Mucosa of descending colon (tissue), 3 donors: ENCODE measurements around the gene CWC27. TPM values are rescaled to one million over a fixed set of nuclear protein-coding genes. Genes with fewer than 3 reads are reported as not detected.

Experiments
- ATAC-seq: fragments of 200-7000 bp; cut with Tn5 transposase; one replicate; pipeline ENCODE4 v1.9.1; 2020; ENCODE audit warnings: mild to moderate bottlenecking, moderate library complexity
- DNase-seq, 3 donors: peaks; one replicate each; pipeline ENCODE4 v3.0.0-alpha.2; 2020
- H3K36me3 ChIP-seq: fragments of 200-600 bp; one replicate; pipeline ENCODE4 v1.8.0; 2021; ENCODE audit warnings: low read depth, mild to moderate bottlenecking
- H3K4me1 ChIP-seq: fragments of 200-600 bp; one replicate; pipeline ENCODE4 v1.8.0; 2021; ENCODE audit warnings: low read depth, mild to moderate bottlenecking
- H3K4me3 ChIP-seq: fragments of 200-600 bp; one replicate; pipeline ENCODE4 v1.8.0; 2021; ENCODE audit warnings: mild to moderate bottlenecking
- H3K9me3 ChIP-seq: fragments of 200-600 bp; one replicate; pipeline ENCODE4 v1.8.0; 2021; ENCODE audit warnings: mild to moderate bottlenecking
- CTCF ChIP-seq: fragments of 200-600 bp; IDR thresholded peaks from one replicate; pipeline ENCODE4 v1.8.0; 2022; ENCODE audit warnings: antibody characterized with exemption, mild to moderate bottlenecking
- intact Hi-C, 2 donors: fragments of 100-400 bp; cut with DNase I in 1 of 2; cut with micrococcal nuclease in 1 of 2; formaldehyde crosslinking; loops; one replicate each; pipeline versions ENCODE4 v1.11.0 to v1.11.1; 2022; cut with DNase I, micrococcal nuclease
- total RNA-seq, 3 donors: library from RNA; stranded (reverse); fragmentation: NEBNext Ultra II Directional in 2 of 3; extraction: Animal tissue kit (Norgen Biotek cat#: 25700) in 2 of 3; gene quantifications; one replicate each; pipeline versions ENCODE4 v1.2.1 to v1.2.4, GENCODE V29; 2021 to 2023
- donor health status: DM: no; HTN: no; CAD: no; lungs with moderate emphysema.
- donor health status: DM: no; HTN: no; CAD: no.
- donor health status: DM: no; HTN: yes; CAD: no.

Gene CWC27
- total RNA-seq, 3 donors from 2014 or later: 15.1 to 21.7 (median 15.2) TPM

- intact Hi-C loops: no loop called here
- H3K4me3 ChIP-seq: no peak overlapping the region
- ATAC-seq (no peak), DNase-seq (no peak)
- H3K9me3 ChIP-seq: no peaks in the 10 kb centered on the region
- H3K36me3 ChIP-seq: no peaks in the 10 kb centered on the region
- no peaks in the 10 kb centered on the region for H3K4me1 ChIP-seq
- no peak for TF ChIP-seq CTCF
Observed at GRCh38 chr5:64839936-64840335, 71.2 kb downstream of the CWC27 start.

GRCh38 chr5:64840958-64841357, 72.2 kb downstream of the CWC27 start:
- intact Hi-C loops: no loop called here
- ATAC-seq (no peak), DNase-seq (no peak)
- TF ChIP-seq CTCF: no peak
- H3K4me3 ChIP-seq: no peak overlapping the region
- H3K36me3 ChIP-seq: no peaks in the 10 kb centered on the region
- no peaks in the 10 kb centered on the region for H3K4me1 ChIP-seq
- H3K9me3 ChIP-seq: peaks cover 8% of the 10 kb centered on the region

- no peaks in the 10 kb centered on the region for H3K4me1 ChIP-seq
- H3K4me3 ChIP-seq: no peak overlapping the region
- DNase-seq (no peak), ATAC-seq (no peak)
- intact Hi-C loops: no loop called here
- no peaks in the 10 kb centered on the region for H3K36me3 ChIP-seq
- no peaks in the 10 kb centered on the region for H3K9me3 ChIP-seq
- no peak for TF ChIP-seq CTCF
Observed at GRCh38 chr5:64853777-64854176, 85.0 kb downstream of the CWC27 start.

GRCh38 chr5:64854855-64855254, 86.1 kb downstream of the CWC27 start:
- DNase-seq (no peak), ATAC-seq (no peak)
- intact Hi-C loops: no loop called here
- Histone ChIP-seq H3K4me3 (no peak overlapping the region), H3K9me3 (no peaks in the 10 kb centered on the region), H3K4me1 (no peaks in the 10 kb centered on the region), H3K36me3 (no peaks in the 10 kb centered on the region)
- no peak for TF ChIP-seq CTCF

GRCh38 chr5:64859881-64860280, 91.2 kb downstream of the CWC27 start:
- intact Hi-C loops: no loop called here
- H3K36me3 ChIP-seq: no peaks in the 10 kb centered on the region
- TF ChIP-seq CTCF: no peak
- no peak for DNase-seq
- no peaks in the 10 kb centered on the region for H3K9me3 ChIP-seq
- no peak overlapping the region for H3K4me3 ChIP-seq
- ATAC-seq: no peak
- no peaks in the 10 kb centered on the region for H3K4me1 ChIP-seq

GRCh38 chr5:64861281-64861680, 92.6 kb downstream of the CWC27 start:
- H3K4me3 ChIP-seq: no peak overlapping the region
- DNase-seq: no peak
- no peak for TF ChIP-seq CTCF
- ATAC-seq: no peak
- intact Hi-C loops: no loop called here
- H3K36me3 ChIP-seq: no peaks in the 10 kb centered on the region
- H3K4me1 ChIP-seq: no peaks in the 10 kb centered on the region
- no peaks in the 10 kb centered on the region for H3K9me3 ChIP-seq
